PC-3 (cell line): ENCODE data around the gene RRAGB.

Experiments
- EZH2 ChIP-seq: fragments of 300-600 bp; sonication (generic); IDR thresholded peaks from one replicate; pipeline ENCODE4 v1.6.1; 2017; ENCODE audit warnings: antibody characterized with exemption, mild to moderate bottlenecking, low read length; ENCODE audit not compliant: unreplicated experiment
- EZH2phosphoT487 ChIP-seq: fragments of 300-600 bp; sonication (generic); IDR thresholded peaks from 2 replicates; pipeline ENCODE4 v1.6.1; 2018; ENCODE audit warnings: mild to moderate bottlenecking, antibody characterized with exemption, low read length, borderline replicate concordance
- TF ChIP-seq, protein P1 (sequence below): fragments of 300-600 bp; sonication (generic); conservative IDR thresholded peaks from 2 replicates; pipeline ENCODE4 v1.5.1; 2017; ENCODE audit warnings: antibody characterized with exemption, low read depth, mild to moderate bottlenecking, low read length

DNA sequence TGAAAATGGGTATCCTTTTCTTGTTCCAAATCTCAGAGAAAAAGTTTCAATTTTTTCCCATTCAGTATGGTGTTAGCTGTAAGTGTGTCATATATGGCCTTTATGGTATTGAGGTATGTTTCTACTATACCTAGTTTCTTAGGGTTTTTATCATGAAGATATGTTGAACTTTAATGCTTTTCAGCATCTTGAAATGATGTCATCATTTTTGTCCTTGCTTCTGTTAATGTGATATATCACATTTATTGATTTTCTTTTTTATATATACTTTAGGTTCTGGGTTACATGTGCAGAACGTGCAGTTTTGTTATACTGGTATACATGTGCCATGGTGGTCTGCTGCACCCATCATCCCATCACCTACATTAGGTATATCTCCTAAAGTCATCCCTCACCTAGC lies 49.5 kb upstream of the RRAGB start:
- TF ChIP-seq, protein P1, sequence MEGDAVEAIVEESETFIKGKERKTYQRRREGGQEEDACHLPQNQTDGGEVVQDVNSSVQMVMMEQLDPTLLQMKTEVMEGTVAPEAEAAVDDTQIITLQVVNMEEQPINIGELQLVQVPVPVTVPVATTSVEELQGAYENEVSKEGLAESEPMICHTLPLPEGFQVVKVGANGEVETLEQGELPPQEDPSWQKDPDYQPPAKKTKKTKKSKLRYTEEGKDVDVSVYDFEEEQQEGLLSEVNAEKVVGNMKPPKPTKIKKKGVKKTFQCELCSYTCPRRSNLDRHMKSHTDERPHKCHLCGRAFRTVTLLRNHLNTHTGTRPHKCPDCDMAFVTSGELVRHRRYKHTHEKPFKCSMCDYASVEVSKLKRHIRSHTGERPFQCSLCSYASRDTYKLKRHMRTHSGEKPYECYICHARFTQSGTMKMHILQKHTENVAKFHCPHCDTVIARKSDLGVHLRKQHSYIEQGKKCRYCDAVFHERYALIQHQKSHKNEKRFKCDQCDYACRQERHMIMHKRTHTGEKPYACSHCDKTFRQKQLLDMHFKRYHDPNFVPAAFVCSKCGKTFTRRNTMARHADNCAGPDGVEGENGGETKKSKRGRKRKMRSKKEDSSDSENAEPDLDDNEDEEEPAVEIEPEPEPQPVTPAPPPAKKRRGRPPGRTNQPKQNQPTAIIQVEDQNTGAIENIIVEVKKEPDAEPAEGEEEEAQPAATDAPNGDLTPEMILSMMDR: no peak
- no peak for TF ChIP-seq EZH2phosphoT487
- no peak for TF ChIP-seq EZH2
